SHP77 (cell line): ENCODE results near the gene OTUD6A.
"Not testable (repeated sequence)": the region's sequence is repeated elsewhere in the genome, so short reads cannot be mapped to it uniquely, and the experiment has no call there.

Experiments used
- DNase-seq, 2 experiments: peaks; one replicate each; lab custom pipeline; 2025; lab: John Stamatoyannopoulos, UW

Gene OTUD6A

GRCh38 chrX:70046978-70047377 is 15.3 kb upstream of the OTUD6A start:
- no peak for DNase-seq

DNA sequence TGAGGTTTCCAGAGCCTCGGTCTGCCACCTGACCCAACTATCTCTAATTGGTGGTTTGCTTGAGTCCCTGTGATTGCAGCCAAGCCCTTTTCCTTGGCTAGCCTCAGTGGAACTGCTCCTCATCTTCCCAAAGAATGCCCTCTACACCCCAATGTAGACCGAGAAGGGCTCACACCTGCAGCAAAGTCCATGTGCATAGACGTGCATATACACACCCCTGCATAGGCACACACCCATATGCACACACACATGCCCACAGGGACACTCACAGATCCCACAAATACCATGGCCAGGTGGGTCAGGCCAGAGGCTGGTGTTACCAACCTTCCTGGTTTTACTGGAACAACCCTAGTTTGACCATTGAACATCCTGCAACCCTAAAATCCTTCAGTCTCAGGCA is 12.9 kb upstream of the OTUD6A start:
- no peak for DNase-seq

- DNase-seq, result no peak
Observed at GRCh38 chrX:70049925-70050324, 12.3 kb upstream of the OTUD6A start, which contains the start of gene AWAT2. TSS of gene AWAT2 (minus strand) at chrX:70049938. CDS start at chrX:70049932, 6 bp downstream.

DNA sequence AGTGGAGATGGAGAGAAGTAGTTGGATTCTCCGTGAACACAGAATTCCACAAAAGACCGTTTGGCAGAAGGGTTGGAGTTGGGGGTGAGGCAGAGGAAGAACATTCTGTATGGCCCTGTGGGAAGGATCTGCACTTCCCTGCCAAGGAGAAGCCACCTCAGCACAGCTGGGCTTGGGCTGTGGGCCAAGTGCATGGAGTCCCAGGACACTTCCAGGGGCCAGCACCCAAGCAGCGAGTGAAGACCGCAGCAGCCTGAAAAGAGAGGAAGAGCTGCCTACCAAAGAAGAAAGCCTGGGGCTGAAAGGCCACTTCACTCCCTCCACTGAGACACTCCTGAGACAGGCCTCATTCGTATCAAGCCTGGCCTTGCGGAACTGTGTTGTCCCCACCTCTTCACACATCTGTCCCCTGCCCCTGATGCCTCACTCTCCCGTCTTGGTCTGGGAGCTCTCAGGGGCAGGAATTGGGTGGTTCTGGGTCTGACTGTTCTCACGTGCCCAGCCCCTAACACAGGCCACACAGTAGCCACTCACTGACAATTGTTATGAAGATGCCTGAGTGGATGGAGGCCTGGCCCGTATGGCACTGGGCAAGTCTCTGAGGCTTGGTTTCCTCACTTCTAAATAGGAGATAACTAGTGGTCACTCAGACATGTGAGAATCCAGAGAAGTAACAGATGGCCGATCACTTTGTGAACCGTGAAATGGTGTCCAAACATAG is 9.2 kb upstream of the OTUD6A start:
- DNase-seq, result no peak

DNA sequence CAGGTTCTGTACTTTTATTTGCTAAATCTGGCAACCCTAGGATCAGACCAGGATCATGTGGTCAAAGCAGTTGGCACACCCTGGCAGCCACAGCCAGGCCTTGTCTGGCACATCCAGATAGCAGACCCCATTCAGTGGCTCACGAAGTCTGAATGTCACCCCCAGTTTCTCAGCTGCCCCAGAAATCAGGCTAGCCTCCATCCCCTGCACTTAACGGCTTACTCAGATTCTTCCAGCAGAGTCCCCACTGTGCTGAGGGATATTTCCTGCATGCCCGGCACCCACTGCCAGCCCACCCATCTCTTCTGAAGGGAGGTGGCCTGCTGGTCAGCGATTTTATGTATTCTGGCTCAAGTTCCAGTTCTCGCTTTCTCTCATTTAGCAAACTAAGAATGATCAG is 7.9 kb upstream of the OTUD6A start:
- no peak for DNase-seq

- no peak for DNase-seq
Observed at GRCh38 chrX:70062961-70063550, 799 bp downstream of the OTUD6A start.

DNA sequence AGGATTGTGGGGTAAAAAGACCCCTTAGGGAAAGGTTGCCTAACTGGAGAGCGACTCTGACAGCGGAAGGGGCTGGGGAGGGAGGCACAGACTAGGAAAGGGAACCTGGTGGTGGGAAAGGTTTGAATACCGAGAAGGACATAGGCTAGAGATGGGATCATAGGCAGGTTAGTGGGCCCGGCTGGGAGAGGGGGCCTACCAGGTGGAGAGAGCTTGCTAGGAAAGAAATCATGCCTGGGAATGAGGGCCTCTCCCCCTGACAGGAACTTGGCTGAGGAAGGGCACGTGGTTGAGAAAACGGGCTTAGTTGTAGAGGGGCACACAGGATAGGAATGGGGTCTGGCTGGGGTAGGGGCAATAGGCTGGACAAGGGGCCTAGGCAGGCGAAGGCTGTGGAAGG is 4.4 kb downstream of the OTUD6A start:
- no peak for DNase-seq

DNA sequence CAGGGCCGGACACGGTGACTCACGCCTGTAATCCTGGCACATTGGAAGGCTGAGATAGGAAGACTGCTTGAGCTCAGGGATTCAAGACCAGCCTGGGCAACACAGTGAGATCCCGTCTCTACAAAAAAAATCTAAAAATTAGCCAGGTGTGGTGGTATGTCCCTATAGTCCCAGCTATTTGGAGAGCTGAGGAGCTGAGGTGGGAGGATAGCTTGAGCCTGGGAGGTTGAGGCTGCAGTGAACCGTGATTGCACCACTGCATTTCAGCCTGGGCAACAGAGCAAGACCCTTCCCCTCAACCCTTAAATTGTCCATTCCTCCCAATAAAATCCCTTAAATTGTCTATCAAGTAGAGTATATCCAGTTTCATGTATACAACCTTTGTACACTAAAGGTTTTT is 17.0 kb downstream of the OTUD6A start:
- DNase-seq, result no peak

DNA sequence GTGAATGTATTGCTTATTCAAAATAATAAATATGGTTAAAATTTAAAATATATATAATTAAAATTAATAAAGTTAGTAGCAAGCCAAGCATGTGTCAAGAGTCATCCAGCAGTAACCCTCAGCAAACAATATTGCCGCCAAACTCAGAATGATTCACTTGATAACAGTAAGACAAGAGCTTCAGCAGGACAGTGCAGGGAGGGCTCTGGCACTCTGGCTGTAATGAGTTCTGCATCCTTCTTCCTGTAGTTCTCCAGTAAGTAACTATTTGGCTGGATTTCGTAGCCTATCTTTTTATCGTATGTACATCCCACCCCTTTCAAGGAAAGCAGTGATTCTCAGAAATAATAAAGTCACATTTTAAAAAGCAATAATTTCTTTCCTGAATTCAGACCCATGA is 17.6 kb downstream of the OTUD6A start:
- DNase-seq, result no peak

GRCh38 chrX:70082723-70083122 is 20.5 kb downstream of the OTUD6A start:
- no peak for DNase-seq

DNA sequence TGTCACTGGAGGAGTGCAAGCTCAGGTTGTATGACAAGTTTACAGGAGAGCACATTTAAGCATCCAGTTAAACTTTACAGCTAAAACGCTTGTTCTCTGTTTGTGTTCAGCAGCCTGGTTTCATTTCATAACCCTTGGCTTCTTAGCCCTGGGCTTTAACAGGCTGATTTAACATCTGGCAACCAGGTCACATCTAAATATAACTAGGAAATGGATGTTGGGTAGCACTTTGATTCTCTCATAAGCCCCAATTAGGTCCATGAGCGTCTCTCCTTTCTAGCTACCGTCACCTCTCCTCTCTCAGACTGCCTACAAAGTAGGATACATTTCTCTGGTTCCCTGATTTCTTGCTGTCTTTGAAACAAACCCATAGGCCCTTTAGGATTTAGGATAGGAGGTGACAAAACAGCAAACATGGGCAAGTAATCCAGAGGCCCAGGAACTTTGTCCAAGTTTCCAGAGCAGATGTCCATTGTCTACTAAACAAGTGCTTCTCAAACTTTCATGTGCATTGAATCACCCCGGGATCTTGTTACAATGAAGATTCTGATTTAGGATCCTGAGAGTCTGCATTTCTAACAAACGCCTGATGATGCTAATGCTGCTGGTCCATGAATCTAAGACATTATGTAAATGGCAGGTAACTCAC is 22.5 kb downstream of the OTUD6A start:
- no peak for DNase-seq

- no peak for DNase-seq
Observed at GRCh38 chrX:70087857-70088630, 25.8 kb downstream of the OTUD6A start.

DNA sequence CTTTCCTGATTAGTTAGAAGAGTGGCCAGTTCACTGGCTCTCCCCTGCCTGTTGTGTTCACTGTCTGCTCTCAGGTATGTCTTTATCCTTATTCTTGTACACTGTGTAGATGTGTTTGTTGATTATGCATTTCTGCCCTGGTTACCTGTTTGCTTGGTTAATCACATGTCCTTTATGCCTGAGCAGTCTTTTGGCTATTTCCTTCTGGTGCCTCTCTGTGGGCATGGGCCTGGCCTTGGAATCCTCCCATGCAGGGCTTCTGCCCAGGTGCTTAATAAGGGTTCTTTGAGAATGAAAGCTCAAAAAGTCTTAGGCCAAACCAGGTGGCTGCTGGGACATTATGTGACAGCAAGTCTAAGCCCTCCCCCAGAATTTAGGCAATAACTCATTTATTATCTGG is 26.5 kb downstream of the OTUD6A start:
- no peak for DNase-seq

- no peak for DNase-seq
Observed at GRCh38 chrX:70089604-70090297, 27.5 kb downstream of the OTUD6A start.

DNA sequence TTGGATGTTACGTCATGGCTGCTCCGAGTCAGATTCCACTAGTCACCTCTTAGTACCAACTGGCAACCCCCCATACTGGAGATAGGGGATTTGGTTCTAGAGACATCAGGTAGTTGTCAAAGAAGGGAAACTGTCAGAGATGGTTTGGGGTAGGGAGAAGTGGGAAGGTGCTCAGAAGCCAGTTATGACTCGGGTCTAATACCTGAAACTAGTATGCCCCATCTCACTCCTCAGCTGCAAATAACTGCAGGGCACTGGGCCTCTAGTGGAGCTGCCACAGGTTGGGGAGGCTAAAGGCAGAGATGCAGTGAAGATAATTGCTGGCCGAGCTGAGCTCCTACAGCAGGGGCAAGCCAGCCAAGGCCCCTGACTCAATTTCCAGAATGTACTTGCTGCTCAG is 30.0 kb downstream of the OTUD6A start:
- DNase-seq, result no peak

DNA sequence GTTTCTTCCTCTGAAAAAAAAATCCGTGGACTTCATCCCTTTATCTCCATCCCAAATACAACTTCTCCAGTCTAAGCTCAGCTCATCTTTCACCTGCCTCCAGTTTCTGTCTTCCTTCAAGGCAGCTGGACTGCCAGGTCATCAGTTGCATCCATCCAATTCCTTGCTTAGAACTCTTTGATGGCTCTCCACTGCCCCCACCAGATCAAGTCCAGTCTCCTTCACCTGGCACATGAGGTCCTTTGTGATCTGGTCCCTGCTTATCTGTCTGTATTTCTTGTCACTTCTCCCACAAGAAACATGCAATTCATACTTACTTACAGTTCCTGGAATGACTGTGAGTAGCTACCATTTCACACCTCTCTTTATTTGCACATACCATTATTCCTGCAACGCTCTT is 33.8 kb downstream of the OTUD6A start:
- peak in 1 of 2 experiments; percentile 0 for DNase-seq

- DNase-seq, result no peak
Observed at GRCh38 chrX:70105229-70105628, 43.0 kb downstream of the OTUD6A start.

DNA sequence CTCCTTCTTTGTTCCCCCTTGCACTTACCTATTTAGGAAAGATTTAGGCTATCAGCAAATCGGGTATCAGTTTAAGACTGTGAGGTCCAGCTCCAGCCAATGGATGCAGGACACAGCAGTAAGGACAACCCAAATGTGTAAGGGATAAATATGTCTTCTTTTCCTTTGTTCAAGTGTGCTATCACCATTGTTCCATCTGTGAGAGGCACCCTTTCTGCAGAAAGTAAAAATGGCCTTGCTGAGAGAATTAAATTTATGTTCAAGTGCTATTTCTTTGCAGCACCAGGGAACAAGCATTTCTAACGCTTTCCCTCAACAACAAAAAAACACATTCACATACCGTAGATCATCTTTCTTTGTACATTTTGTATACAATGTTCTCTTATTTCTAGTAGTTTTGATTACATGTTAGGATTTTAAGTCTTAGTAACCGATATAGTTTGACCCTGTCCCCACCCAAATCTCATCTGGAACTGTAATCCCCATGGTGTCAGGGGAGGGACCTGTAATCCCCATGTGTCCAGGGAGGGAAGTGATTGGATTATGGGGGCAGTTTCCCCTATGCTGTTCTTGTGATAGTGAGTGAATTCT is 49.3 kb downstream of the OTUD6A start:
- not testable (repeated sequence) for DNase-seq
